ENCODE measurements around the gene SAPCD2.

The SAPCD2 gene

GRCh38 chr9:137020771-137021567 lies 49.4 kb downstream of the SAPCD2 start:
- no peak overlapping the region for H3K4me3 ChIP-seq
- no peak for DNase-seq (ENCODE audit: low spot score)
- TF ChIP-seq CTCF (IDR thresholded peaks at IDR 0.05) = no peak
- H3K27ac ChIP-seq = no peak overlapping the region

- no peak for DNase-seq (ENCODE audit: low spot score)
- TF ChIP-seq CTCF (IDR thresholded peaks at IDR 0.05) = no peak
- H3K4me3 ChIP-seq = no peak overlapping the region
- H3K27ac ChIP-seq = no peak overlapping the region
These were observed 50.3 kb downstream of the SAPCD2 start for GRCh38 chr9:137019891-137020683.

- no peak overlapping the region for H3K27ac ChIP-seq
- TF ChIP-seq CTCF (IDR thresholded peaks at IDR 0.05) = no peak
- no peak for DNase-seq (ENCODE audit: low spot score)
- H3K4me3 ChIP-seq = no peak overlapping the region
These were observed 51.4 kb downstream of the SAPCD2 start for GRCh38 chr9:137018761-137019559.

GRCh38 chr9:137017791-137018497 lies 52.4 kb downstream of the SAPCD2 start:
- no peak for TF ChIP-seq CTCF (IDR thresholded peaks at IDR 0.05)
- H3K27ac ChIP-seq = no peak overlapping the region
- DNase-seq (ENCODE audit: low spot score) = no peak
- no peak overlapping the region for H3K4me3 ChIP-seq

GRCh38 chr9:137017071-137017470 lies 53.3 kb downstream of the SAPCD2 start:
- no peak for DNase-seq (ENCODE audit: low spot score)
- H3K27ac ChIP-seq = no peak overlapping the region

More at GRCh38 chr9:137017071-137017470, 53.3 kb downstream of the SAPCD2 start:
- no peak overlapping the region for H3K4me3 ChIP-seq
- no peak for TF ChIP-seq CTCF (IDR thresholded peaks at IDR 0.05)
